Stimulated activated naive CD8-positive, alpha-beta T cell treated with anti-CD3 and anti-CD28 coated beads, Interleukin-15, Interleukin-2, amounts not matched to agents 100 U/mL and 50 U/mL, for 24 hours (primary cell): Measurements from ENCODE around the gene CDH4.

ENCODE experiments used
- ATAC-seq: fragments of 150-1000 bp; cut with Tn5 transposase; one replicate; pipeline ENCODE4 v1.10.0; 2021
- DNase-seq: peaks from one replicate; pipeline ENCODE4 v3.0.0; 2021

CDH4 gene

DNA sequence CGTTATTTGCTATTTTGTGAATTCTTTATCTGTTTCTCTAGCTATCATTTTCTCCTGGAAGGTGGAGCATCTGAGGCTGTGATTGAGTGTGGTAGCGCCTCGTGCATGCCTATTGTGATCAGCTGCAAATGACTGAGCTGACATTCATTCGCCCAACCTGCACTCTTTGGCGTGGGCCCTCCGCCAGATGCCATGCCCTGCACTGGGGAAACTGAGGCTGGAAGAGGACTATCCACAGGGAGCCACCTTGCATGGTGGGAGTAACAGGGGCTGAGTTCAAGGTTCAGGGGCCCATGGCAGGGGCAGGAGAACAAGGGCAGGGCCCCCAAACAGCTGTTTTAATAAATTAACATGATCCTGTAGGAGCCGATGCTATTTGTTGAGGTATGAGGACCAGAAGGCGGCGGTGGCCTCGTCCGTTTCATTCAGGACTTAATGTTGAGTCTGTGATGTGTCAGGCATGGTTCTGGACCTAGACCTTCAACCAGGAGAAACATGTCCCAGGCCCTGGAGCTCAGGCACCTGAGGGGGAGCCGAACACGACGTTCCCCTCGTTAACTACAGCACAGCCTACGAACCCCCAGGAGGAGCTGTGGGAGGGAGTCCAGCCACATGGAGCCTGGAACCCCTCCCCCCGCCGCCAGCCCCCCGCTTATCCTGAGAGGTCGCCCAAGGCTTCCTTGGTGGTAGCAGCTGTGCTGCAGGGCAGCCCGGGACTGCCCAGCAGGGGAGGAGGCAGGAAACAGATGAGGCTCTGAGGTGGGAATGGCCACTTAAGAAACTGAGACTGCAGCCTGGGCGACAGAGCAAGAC is 242.9 kb downstream of the CDH4 start:
- DNase-seq (no peak), ATAC-seq (no peak)

DNA sequence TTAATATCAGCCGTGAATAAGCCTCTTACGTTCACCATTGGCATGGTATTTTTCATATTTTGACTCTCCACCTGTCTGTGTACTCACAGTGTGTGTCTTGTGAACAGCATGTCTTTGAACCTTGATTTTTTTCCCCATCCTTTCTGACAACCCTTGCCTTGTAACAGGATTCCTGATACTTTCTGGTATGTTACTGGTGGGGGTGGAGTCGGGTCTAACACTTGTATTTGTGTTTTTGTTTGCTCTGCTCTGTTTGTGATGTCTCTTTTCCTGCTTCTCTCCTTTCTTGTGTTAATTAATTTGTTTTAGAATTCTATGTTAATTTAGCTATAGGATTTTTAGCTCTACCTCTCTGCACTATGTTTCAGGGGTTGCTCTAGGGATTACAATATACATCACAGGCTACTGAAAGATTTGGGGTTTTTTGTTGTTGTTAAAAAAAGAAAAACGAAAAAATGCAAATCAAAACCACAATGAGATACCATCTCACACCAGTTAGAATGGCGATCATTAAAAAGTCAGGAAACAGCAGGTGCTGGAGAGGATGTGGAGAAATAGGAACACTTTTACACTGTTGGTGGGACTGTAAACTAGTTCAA is 245.1 kb downstream of the CDH4 start:
- ATAC-seq (no peak), DNase-seq (no peak)

DNA sequence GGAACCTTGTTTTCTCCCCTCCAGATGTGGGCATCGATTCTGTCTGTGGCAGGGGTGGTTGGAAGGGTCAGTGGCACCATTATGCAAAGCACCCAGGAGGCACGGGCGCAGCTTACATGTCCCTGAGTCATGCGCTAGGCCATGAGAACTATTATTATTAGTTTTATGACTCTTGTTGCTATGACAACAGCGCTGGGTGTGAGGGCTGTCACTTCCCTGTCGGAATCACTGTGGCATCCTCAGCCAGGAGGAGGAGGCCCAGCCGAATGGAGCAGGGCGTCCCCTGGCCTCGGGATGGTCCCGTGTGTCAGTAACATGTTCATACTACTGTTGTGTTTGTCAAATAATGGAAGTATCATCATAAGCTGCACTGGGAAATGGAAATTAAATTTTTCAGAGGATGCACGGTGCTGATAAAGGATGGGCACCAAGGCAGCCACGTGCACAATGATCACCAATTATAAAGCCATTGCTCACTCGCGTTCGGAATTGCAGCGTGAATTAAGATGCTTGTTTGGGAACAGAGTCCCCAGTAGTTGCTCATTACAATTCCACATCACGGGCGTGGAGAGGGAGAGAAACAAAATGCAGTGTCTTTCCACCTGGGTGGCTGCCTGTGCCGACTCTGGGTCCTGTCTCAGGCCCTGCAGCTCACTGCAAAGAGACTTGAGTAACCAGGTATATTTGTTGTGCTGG is 247.9 kb downstream of the CDH4 start:
- no peak for ATAC-seq

DNA sequence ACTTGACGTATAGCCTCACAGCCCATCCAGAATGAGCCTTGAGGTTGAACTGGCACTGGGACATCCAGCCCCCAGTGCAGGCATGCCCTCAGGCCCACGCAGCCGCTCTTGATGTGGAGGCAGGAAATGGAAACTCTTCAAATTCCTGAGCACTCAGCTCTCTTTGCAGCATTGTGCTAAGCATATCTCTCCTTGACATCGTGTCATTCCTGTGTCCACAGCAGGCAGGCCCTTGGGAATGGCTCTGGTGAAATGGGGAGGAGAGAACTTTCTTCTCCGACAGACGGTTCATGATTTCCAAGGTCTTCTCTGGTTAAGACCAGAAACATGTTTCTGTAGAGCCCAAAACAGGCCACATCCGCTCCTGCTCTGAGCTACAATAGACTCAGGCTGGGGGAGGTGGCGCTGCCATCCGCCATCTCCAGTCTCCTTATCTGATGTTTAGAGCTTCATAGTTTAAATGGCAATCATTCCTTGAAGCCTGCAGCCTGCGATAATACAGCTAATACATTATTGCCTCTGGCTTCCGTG is 248.8 kb downstream of the CDH4 start:
- DNase-seq (no peak), ATAC-seq (no peak)

More for the DNA sequence above, 247.9 kb downstream of the CDH4 start:
- no peak for DNase-seq

DNA sequence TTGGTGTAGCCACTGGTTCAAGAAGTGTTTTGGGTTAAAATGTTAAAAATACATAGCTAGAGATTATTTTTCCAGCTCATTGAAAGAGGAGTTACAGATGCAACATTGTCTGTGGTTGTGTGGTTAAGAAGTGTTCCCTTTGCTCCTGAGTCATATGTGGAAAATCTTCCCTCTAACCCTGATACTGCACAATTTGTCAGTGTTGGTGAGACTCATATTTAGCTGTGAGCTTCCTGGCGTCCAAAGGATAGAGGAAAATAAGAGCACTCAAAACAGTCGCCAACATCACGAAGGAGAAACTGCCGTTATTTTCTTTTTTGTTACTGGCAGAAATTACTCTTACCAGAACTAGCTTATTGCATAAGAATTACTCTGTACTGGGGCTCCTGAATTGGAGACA is 250.4 kb downstream of the CDH4 start:
- DNase-seq: no peak
- ATAC-seq: no peak

DNA sequence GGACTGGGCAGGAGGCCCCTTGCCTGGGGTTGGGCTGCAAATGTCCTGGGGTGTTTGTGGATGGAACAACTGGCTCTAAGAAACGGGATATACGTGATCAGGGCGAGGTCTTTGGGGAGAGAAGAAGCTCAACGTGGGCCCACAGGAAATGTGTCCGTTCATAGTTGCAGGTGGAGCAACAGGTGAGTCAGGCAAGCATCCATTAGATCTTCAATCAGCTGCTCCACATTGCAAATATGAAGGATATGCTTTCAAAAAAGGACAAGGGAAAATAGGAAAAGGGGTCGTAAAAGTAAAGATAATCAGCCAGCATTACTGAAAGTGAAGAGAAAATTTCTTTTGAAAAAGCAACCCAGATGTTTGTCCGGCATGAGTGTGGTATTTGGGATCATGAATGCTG is 251.0 kb downstream of the CDH4 start:
- no peak for ATAC-seq
- DNase-seq: no peak

DNA sequence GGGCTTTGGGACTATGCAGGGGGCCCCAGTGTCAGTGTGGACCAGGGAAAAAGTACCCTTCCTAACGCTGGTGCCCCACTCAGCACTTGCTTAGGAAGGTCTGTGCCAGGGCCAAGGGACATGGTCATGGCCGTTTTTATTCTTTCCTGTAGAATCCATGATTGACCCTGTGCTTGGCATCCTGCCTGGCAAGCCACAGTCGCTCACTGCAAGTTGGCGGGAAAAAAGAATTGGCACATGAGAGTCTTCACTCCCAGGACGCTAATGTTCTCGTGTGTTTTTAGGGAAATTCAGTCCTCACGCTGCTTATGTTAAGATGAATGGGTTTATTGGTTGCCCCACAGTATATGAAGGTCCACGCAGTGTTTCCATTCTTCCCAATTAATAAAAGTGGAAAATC is 253.4 kb downstream of the CDH4 start:
- ATAC-seq: no peak
- DNase-seq: no peak

DNA sequence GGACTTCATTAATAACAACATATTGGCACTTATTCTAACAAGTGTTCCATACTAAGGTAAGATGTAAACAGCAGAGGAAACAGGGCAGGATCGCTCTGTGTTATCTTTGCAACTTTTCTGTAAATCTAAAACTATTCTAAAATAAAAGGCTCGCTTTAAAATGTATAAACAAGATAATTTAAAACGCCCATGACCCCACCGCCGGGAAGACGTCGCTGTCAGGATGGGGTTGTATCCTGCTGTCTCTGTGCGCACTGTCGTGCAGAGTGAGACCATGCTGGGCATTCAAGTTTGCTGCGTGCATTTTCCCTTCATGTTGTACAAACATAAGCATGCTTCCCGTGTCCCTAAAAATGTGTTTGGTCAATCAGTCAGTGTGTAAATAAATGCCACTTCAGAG is 255.7 kb downstream of the CDH4 start:
- ATAC-seq (no peak), DNase-seq (no peak)

DNA sequence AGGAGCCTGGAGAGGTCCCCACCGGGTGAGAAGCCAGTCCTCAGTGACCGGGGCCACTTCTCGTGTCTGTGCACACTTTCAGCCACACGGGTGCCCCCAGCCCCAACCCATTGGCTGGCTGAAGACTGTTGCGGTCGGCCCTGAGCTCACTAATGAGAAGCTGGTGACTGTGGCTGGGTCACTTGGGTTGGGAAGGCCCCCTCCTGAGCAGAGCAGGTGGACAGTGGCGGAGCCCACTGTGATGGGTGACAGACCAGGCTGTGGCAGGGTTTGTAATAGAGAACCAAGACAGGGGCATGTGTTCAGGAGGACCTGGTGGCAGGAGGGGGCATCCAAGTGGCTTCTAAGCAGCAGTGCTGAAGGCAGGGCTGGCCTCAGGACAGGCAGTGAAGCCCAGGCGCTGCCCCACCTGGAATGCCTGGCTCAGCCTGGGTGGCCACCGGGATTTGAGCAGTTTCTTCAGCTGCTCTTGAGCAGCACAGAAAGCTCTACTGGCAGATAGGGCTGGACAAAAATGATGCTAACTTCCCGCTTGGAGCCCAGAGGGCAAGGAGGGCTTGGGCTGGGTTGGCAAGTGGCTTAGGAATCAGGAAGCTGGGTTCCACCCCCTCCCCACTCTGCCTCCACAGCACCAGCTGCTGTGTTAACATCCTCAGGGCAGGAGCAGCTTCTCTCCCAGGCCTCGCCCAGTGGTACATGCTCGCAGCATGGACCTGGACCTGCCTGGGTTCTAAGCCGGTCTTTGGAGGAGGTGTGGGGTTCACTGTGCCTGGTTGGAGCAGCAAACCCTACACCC is 256.4 kb downstream of the CDH4 start:
- no peak for DNase-seq
- ATAC-seq: no peak

DNA sequence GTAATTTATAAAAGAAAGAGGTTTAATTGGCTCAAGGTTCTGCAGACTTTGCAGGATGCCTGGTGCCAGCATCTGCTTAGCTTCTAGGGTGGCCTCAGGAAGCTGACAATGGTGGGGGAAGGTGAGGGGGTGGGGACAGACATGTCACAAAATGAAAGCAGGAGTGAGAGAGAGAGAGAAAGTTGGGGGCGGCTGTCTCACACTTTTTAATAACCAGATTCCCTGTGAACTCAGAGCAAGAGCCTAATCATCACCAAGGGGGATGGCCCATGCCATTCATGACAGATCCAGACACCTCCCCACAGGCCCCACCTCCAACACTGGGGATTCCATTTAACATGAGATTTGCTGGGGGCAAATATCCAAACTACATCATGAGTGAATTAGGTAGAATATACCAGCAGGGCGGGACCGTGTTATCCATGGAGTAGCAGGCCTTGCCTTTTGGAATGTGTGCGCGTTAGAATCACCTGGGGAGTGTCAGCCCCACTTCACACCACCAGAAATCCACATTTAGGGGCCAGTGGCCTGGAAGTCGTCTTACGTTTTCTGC is 258.8 kb downstream of the CDH4 start:
- DNase-seq (no peak), ATAC-seq (no peak)

DNA sequence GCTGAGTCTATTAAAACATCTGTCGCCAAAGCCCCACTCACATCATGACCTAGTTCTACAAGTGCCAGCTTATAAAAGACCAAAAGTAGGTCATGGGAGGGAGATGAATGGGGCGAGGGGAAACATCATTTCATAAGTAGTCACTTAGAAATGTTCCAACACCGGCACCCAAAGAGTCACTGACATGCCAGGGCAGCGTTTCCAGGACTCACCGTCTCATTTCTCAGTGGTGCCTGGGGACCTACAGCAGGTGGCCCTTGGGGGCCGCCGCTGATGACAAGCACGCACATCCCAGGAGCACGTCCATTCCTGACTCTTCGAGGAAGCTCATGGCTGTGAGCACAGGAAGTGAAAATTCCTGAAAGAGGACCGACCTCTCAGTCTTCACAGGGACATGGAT is 260.4 kb downstream of the CDH4 start:
- DNase-seq (no peak), ATAC-seq (no peak)

DNA sequence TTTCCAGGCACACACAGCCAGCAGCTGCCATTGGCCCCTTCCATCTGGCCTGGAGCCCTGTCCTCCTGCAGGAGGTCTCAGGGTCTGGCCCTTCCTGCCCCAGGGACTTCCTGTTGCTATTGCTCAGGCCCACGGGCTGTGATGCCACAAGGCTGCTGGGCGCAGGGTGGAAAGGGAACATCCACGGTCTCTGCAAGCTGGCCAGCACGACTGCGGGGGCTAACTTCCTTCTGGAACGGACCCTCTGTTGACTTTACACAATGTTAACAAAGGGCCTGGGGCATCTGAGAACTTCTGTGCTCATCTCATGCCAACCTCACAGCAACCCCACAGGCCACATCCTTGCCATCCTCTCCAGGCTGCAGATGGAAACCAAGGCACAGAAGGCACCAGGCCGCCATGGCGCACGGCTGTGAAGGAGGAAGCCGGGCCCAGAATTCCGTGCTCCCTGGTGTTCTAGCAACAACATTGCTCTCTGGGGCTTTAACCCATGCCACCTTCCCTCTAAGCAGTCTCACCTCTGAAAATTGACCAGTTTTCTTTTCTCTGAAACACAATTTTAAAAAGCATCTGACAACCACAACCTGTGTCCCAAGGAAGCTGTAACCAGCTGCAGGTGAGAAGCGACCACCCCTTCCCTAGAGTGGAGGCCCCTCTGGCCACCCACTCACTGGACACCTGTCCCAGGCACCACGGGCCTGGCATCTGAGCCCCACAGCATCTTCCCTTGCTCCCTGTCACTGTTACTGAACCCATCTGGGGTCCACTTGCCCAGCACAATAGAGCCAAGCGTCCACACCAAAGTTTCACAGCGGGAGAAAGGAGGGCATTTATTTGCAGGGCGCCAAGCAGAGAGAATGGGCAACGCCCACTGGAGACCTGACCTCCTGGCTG is 261.3 kb downstream of the CDH4 start:
- DNase-seq (no peak), ATAC-seq (no peak)

DNA sequence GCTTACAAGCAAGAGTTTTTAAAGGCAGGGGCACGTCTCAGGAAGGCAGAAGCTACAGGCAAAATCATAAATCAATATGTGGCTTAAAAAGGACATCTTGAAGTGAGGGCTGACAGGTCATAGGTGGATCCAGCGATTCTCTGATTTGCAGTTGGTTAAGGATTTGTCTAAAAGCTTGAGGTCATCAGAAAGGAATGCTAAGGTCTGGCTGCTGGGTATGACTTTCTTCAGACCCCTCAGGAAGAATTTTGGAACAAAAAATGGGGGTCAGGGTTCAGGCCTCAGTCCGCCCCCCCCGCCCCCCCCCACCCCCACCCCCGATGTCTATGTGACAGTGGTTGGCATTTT is 261.9 kb downstream of the CDH4 start:
- ATAC-seq (no peak), DNase-seq (no peak)

DNA sequence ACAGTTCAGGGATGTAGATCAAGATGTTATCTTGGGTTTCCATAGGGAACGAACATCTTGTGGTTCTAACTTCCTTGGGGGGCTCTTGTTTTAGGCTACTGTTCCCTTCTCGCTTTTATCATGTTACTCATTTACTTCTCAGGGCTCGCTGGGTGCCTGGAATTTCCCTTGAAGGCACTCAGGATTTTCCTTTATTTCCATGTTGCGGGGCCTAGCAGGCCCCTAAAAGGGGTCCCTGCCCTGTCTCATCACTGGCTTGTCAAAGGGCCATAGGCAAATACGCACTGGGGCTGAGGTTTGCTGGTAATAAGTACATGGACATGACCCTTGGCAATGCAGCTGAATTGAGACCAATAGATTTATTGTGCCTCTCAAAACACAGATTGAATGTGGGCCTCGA is 262.3 kb downstream of the CDH4 start:
- no peak for ATAC-seq
- DNase-seq: no peak

DNA sequence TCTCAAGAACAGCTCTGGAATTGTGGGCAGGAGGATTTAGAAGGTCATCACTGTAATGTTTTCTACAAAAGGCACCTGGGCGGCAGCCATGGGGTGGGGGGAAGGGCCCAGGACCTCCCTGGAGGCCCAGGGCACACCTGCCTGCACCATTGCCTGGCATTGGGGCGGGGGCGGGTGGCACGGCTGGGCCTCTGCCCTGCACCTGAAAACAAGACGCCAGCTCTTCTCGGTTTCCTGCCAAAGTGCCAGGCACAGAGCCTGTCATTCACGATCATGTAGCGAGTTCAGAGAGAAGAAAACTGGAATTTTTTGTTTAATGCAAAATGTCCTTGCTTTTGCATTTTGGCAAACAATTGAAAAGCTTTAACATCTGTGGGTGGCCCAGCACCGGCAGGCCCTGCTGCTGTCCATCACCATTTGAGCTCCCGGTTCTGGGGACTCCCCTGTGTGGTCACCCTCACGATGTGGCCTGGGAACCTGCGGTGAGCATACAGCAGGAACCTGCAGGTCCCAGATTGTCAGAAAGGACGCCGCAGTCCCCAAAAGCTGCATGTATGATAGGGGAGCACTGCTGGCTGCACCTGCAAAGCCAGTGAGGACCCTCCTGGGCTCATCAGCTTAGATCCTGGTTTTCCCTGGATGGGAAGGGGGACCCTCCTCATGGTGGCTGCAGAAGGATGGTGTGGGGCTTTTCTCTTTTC is 262.9 kb downstream of the CDH4 start:
- no peak for ATAC-seq
- DNase-seq: no peak

DNA sequence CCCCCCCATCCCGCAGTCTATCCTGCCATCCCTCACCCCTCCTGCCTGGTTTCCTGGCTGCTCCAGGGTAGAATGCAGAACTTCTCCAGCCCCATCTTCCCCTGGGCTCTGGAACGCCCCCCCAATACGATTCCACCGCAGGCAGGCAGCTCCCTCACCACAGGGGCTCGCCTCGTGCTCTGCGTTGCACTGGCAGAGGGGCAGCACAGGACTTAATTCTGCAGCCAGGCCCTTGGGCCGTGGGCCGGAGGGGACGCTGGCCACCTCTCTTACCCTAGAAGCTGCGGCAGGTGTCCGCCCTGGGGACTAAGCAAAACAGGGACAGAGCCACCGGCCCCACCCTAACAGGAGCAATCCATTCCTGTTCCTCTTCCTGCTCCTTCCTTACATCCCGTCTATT is 263.9 kb downstream of the CDH4 start:
- DNase-seq: no peak
- no peak for ATAC-seq

DNA sequence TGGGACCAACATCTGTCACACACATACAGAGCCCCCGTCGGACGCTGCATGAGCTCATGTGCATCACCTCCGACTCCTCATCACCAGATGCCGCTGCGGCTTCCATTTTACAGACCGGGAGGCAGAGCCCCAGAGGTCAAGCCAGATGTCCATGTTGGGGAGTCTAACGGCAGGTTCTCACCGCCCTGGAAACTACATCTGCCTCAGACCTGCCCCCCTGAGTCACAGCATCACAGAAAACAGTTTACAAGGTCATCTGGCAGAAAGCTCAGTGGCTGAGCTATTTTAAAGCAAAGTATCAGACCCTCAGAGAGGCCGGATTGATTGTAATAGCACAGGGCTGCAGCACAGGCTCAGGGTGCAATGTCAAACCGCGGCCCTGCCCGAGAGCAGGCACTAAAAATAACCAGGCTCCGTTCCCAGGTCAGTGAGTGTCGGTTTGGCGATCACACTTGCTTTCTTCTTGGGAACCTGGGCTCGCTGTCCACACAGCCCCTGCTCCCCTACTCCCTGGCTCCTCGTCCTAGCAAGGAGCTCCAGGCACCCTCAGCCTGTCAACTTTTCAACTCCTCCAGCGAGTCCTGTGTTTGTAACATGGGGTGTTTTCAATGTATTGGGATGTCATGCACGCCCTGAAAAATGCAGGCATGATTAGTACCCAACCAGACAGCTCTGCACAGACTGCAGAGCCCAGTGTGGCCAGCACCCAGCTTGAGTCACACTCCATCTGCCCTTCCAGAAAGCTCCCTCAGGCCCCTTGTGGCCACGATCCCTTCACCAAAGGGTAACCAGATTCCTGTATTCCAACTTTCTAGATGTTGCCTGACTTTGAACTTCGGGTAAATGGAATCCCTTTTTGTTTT is 264.5 kb downstream of the CDH4 start:
- ATAC-seq (no peak), DNase-seq (no peak)

DNA sequence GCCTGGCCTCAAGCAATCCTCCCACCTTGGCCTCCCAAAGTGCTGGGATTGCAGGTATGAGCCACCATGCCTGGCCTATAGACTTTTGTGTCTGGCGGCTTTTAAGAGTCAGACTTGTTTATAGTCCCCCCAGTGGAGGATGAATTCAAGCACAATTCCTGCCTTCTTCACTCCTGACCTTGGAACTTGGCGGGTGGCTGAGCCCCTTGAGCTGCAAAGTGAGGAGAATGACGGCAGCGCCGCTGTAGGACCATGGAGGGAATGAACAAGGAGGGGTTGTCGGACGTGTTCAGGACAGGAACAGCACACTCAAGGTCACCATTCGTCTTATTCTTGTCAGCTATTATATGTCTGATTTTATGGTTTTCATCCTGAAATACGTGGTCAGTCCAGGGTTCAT is 265.4 kb downstream of the CDH4 start:
- DNase-seq (no peak), ATAC-seq (no peak)

DNA sequence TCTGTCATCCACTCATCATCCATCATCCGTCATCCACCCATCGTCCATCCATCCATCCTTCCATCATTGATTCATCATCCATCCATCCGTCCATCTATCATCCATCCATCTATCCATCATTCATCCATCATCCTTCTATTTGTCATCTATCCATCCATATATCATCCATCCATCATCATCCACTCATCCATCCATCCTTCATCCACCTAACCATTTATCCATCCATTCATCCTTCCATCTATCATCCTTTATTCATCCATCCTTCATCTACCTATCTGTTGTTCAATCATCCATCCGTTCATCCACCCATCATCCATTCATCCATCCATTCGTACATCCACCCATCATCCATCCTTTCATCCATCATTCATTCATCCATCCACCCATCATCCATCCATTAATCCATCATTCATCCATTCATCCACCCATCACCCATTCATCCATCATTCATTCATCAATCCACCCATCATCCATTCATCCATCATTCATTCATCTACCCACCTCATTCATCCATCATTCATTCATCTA is 266.4 kb downstream of the CDH4 start:
- no peak for ATAC-seq
- DNase-seq: no peak
